ENCODE results near the gene KIF26A. TPM values are rescaled to one million over a fixed set of nuclear protein-coding genes. Genes with fewer than 3 reads are reported as not detected.

KIF26A gene
- total RNA-seq, 1 donor from 2014 or later: 0.46 TPM

DNA sequence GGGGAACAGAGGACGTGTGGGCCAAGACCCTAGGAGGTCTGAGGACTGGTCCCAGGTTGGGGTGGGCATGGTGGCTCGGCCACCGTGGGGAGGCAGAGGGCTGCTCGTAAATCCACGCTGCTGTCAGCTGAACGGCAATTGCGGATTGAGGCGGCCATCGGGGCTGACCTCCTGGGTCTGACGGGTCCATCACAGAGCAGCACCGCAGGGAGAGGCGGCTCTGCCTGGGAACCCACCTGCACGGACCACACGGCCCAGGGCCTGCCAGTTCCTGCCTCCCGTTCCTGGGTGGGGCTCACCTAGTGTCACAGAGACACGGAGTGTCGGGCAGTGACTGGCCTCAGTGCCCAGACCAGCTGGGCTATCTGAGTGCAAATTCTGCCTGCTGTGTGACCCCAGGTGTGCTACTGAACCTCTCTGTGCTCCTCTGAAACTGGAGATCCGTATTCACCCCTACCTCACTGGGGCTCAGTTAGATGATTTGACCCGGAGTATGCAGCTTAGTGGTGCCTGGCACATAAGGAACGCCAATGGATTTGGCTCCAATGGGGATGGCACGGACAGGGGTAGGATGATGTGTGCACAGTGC is 53.1 kb downstream of the KIF26A start:
- DNase-seq (ENCODE audit: low read depth): no peak
- no peak overlapping the region for H3K4me3 ChIP-seq (ENCODE audit: low read depth, low read length)
- TF ChIP-seq CTCF (conservative IDR thresholded peaks at IDR 0.05; ENCODE audit: low read depth, low read length): no peak

- DNase-seq (ENCODE audit: low read depth): no peak
- no peak overlapping the region for H3K4me3 ChIP-seq (ENCODE audit: low read depth, low read length)
- TF ChIP-seq CTCF (conservative IDR thresholded peaks at IDR 0.05; ENCODE audit: low read depth, low read length): no peak
These were observed 53.9 kb downstream of the KIF26A start for GRCh38 chr14:104192146-104192882.

GRCh38 chr14:104192883-104193245 is 54.5 kb downstream of the KIF26A start:
- H3K4me3 ChIP-seq (ENCODE audit: low read depth, low read length): no peak overlapping the region
- TF ChIP-seq CTCF (conservative IDR thresholded peaks at IDR 0.05; ENCODE audit: low read depth, low read length): no peak
- no peak for DNase-seq (ENCODE audit: low read depth)

DNA sequence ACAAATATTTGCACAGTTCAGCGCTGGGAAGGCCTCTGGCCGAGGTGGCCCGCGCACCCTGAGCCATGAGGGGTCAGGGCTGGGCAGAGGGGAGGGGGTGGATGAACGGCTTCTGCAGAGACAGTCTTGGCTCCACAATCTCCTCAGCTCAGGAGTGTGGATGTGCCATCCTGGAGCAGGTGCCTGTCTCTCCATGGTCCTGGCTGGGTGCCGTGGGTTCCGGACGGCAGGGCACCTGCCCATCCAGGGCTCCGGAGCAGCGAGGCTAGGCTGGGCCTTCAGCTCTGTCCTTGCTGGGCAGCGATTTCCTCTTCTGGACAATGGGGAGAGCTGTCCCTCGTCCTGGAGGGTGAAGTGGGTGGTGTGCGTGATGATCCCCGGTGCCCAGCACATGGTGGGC is 55.6 kb downstream of the KIF26A start:
- no peak overlapping the region for H3K4me3 ChIP-seq (ENCODE audit: low read depth, low read length)
- DNase-seq (ENCODE audit: low read depth): no peak
- TF ChIP-seq CTCF (conservative IDR thresholded peaks at IDR 0.05; ENCODE audit: low read depth, low read length): no peak

DNA sequence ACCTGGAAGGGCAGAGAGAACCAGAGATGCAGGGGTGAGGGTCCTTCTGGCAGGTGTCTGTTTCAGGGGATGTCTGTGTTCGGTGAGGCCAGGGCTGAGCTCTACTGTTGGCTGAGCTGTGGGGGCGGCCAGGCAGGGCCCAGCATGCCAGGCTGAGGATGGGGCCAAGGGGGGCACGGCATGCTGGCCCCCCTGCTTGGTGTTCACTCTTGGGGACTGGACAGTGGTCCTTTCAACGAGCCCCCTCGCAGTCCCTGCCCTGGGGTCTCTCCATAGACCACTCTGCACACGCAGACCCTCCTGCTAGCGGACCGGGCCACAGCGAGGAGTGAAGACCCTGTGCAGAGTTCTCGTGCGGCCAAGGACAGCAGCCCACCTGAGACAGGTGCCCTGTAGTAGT is 56.3 kb downstream of the KIF26A start:
- TF ChIP-seq CTCF (conservative IDR thresholded peaks at IDR 0.05; ENCODE audit: low read depth, low read length): no peak
- no peak overlapping the region for H3K4me3 ChIP-seq (ENCODE audit: low read depth, low read length)

DNA sequence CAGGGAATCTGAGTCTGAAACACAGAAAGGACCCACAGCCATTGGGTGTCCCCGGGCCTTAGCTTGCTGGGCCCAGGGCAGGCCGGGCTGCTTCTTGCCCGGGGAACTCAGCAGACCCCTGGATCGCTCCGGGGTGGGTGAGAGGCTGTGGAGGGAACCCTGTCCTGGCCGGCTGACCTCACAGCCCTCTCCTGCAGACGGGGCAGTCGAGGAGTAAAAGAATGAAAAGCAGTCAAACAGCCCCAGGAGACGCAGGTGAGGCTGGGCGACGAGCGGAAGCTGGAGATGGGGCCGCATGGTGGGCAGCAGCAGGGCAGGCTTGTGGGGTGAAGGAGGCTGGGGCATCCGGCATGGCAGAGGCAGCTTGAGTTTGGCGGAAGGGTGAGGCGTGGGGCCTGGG is 57.0 kb downstream of the KIF26A start:
- DNase-seq (ENCODE audit: low read depth): no peak

More for the DNA sequence above, 56.3 kb downstream of the KIF26A start:
- no peak for DNase-seq (ENCODE audit: low read depth)

More for the DNA sequence above, 57.0 kb downstream of the KIF26A start:
- no peak for TF ChIP-seq CTCF (conservative IDR thresholded peaks at IDR 0.05; ENCODE audit: low read depth, low read length)
- no peak overlapping the region for H3K4me3 ChIP-seq (ENCODE audit: low read depth, low read length)

Data from epithelial cell of proximal tubule (primary cell).